ENCODE data around the gene CSNK1G2.

- TF ChIP-seq CREB5 (CRISPR knock-in tag; IDR thresholded peaks at IDR 0.05; ENCODE audit: low read depth) (no peak), ZNF565 (CRISPR knock-in tag; conservative IDR thresholded peaks at IDR 0.05; ENCODE audit: low read depth) (no peak)
These were observed 5.3 kb upstream of the CSNK1G2 start for GRCh38 chr19:1935484-1936208.

Measured in SK-N-SH treated with all-trans-retinoic acid at 6 μM for 48 hours (cell line).